Measurements from ENCODE around the gene USF2. TPM values are rescaled to one million over a fixed set of nuclear protein-coding genes. Genes with fewer than 3 reads are reported as not detected.

Gene USF2
- total RNA-seq, 1 donor from 2014 or later = 137 TPM

GRCh38 chr19:35271546-35271945, 2.8 kb downstream of the USF2 start:
- Mint-ChIP-seq H3K4me1 (peaks cover 6% of the 10 kb centered on the region), H3K4me3 (no peak overlapping the region)

GRCh38 chr19:35272122-35272719, 3.5 kb downstream of the USF2 start:
- no peak overlapping the region for H3K27ac Mint-ChIP-seq
- no peak for TF ChIP-seq CTCF (IDR thresholded peaks at IDR 0.05; ENCODE audit: unreplicated experiment)
- peaks cover 6% of the 10 kb centered on the region for H3K4me1 Mint-ChIP-seq
- H3K4me3 Mint-ChIP-seq = no peak overlapping the region
- peaks cover 32% of the 10 kb centered on the region for H3K36me3 Mint-ChIP-seq
- H3K27me3 Mint-ChIP-seq (ENCODE audit: low read depth) = no peaks in the 10 kb centered on the region
- H3K9me3 Mint-ChIP-seq = no peaks in the 10 kb centered on the region
- no peak for DNase-seq (ENCODE audit: low spot score in 2 of 2, unreplicated experiment in 2 of 2)

More at GRCh38 chr19:35271546-35271945, 2.8 kb downstream of the USF2 start:
- no peaks in the 10 kb centered on the region for H3K27me3 Mint-ChIP-seq (ENCODE audit: low read depth)
- DNase-seq (ENCODE audit: low spot score in 2 of 2, unreplicated experiment in 2 of 2) = no peak
- peaks cover 28% of the 10 kb centered on the region for H3K36me3 Mint-ChIP-seq
- no peaks in the 10 kb centered on the region for H3K9me3 Mint-ChIP-seq
- TF ChIP-seq CTCF (IDR thresholded peaks at IDR 0.05; ENCODE audit: unreplicated experiment) = no peak
- no peak overlapping the region for H3K27ac Mint-ChIP-seq

GRCh38 chr19:35272954-35273649, 4.3 kb downstream of the USF2 start:
- DNase-seq (ENCODE audit: low spot score in 2 of 2, unreplicated experiment in 2 of 2) = no peak
- peaks cover 4% of the 10 kb centered on the region for H3K4me1 Mint-ChIP-seq
- H3K36me3 Mint-ChIP-seq = peaks cover 34% of the 10 kb centered on the region
- no peak overlapping the region for H3K4me3 Mint-ChIP-seq
- no peak overlapping the region for H3K27ac Mint-ChIP-seq
- H3K9me3 Mint-ChIP-seq = no peaks in the 10 kb centered on the region
- TF ChIP-seq CTCF (IDR thresholded peaks at IDR 0.05; ENCODE audit: unreplicated experiment) = no peak
- H3K27me3 Mint-ChIP-seq (ENCODE audit: low read depth) = no peaks in the 10 kb centered on the region

- no peak for DNase-seq (ENCODE audit: low spot score in 2 of 2, unreplicated experiment in 2 of 2)
- Mint-ChIP-seq H3K36me3 (peaks cover 34% of the 10 kb centered on the region), H3K27me3 (ENCODE audit: low read depth) (no peaks in the 10 kb centered on the region), H3K4me1 (peaks cover 4% of the 10 kb centered on the region), H3K4me3 (no peak overlapping the region), H3K9me3 (no peaks in the 10 kb centered on the region), H3K27ac (no peak overlapping the region)
- no peak for TF ChIP-seq CTCF (IDR thresholded peaks at IDR 0.05; ENCODE audit: unreplicated experiment)
Measured at GRCh38 chr19:35273686-35274259, 5.0 kb downstream of the USF2 start.

- Mint-ChIP-seq H3K27me3 (ENCODE audit: low read depth) (no peaks in the 10 kb centered on the region), H3K4me1 (peaks cover 4% of the 10 kb centered on the region), H3K4me3 (no peak overlapping the region), H3K36me3 (peaks cover 34% of the 10 kb centered on the region), H3K9me3 (no peaks in the 10 kb centered on the region), H3K27ac (no peak overlapping the region)
- DNase-seq (ENCODE audit: low spot score in 2 of 2, unreplicated experiment in 2 of 2) = no peak
- no peak for TF ChIP-seq CTCF (IDR thresholded peaks at IDR 0.05; ENCODE audit: unreplicated experiment)
Measured at GRCh38 chr19:35274323-35274722, 5.6 kb downstream of the USF2 start.

Data from mesothelial cell of epicardium (in vitro differentiated cells).